ENCODE results near the gene SMURF2. TPM values are rescaled to one million over a fixed set of nuclear protein-coding genes. Genes with fewer than 3 reads are reported as not detected.

SMURF2 gene
- total and polyA plus RNA-seq, 9 of the 15 experiments (the other 6 are each of a cell fraction or from before 2014, with no cell fraction given) = 3.8 to 22.0 (median 14.8) TPM

- peak; percentile 78; the same call in 1 of the 2 replicates for TF ChIP-seq ARID2 (IDR thresholded peaks at IDR 0.05)
- peak; percentile 66 to 84 (median 69) for TF ChIP-seq CTCF (IDR thresholded peaks at IDR 0.05 in 2 of 3, conservative IDR thresholded peaks at IDR 0.05 in 1 of 3; ENCODE audit: insufficient read depth in 2 of 3, low read depth in 1 of 3, low read length in 3 of 3)
- no peak for TF ChIP-seq ZNF77 (CRISPR knock-in tag; IDR thresholded peaks at IDR 0.05)
- no peak for TF ChIP-seq SOX6 (IDR thresholded peaks at IDR 0.05)
- TF ChIP-seq MBD2 (IDR thresholded peaks at IDR 0.05; ENCODE audit: borderline replicate concordance, low read depth) = no peak
- TF ChIP-seq THAP7 (CRISPR knock-in tag; IDR thresholded peaks at IDR 0.05) = 0 out of 2 replicates have a peak, but pooled peaks have one; percentile 21
- 0 out of 2 replicates have a peak, but pooled peaks have one; percentile 49 for TF ChIP-seq PATZ1 (CRISPR knock-in tag; IDR thresholded peaks at IDR 0.05; ENCODE audit: borderline replicate concordance)
- TF ChIP-seq CREB3L1 (IDR thresholded peaks at IDR 0.05; ENCODE audit: borderline replicate concordance, low read depth) = no peak
- no peak for TF ChIP-seq GATAD2A (IDR thresholded peaks at IDR 0.05)
- no peak for TF ChIP-seq ESRRB (CRISPR knock-in tag; IDR thresholded peaks at IDR 0.05; ENCODE audit: borderline replicate concordance)
- peak; percentile 93; the same call in 1 of the 2 replicates for TF ChIP-seq THRB (CRISPR knock-in tag; conservative IDR thresholded peaks at IDR 0.05)
- TF ChIP-seq BDP1 (IDR thresholded peaks at IDR 0.05; ENCODE audit: insufficient read depth, insufficient read length) = no peak
- 0 out of 2 replicates have a peak, but pooled peaks have one; percentile 9 for TF ChIP-seq CAMTA2 (CRISPR knock-in tag; conservative IDR thresholded peaks at IDR 0.05)
- peak; percentile 64; the same call in 1 of the 2 replicates for TF ChIP-seq ZNF253 (CRISPR knock-in tag; conservative IDR thresholded peaks at IDR 0.05)
- TF ChIP-seq CHCHD3 (CRISPR knock-in tag; IDR thresholded peaks at IDR 0.05) = no peak; the same call in 1 of the 2 replicates
- no peak for TF ChIP-seq BRF1 (IDR thresholded peaks at IDR 0.05; ENCODE audit: borderline replicate concordance, extremely low read depth, insufficient read length)
- TF ChIP-seq CBFA2T2 (conservative IDR thresholded peaks at IDR 0.05) = no peak
- TF ChIP-seq ETV1 (tag; conservative IDR thresholded peaks at IDR 0.05; ENCODE audit: low read depth) = peak; percentile 66
- TF ChIP-seq SPI1 (IDR thresholded peaks at IDR 0.05; ENCODE audit: borderline replicate concordance, low read depth, low read length) = 0 out of 2 replicates have a peak, but pooled peaks have one; percentile 0
- peak; percentile 98 for TF ChIP-seq NRF1 (conservative IDR thresholded peaks at IDR 0.05 in 1 of 2, IDR thresholded peaks at IDR 0.05 in 1 of 2)
- TF ChIP-seq ZKSCAN1 (IDR thresholded peaks at IDR 0.05; ENCODE audit: low read depth, low read length) = no peak
These were observed 165.1 kb downstream of the SMURF2 start, which contains the start of gene POLG2 (continued) for GRCh38 chr17:64496786-64497564.

All from K562 (cell line).